ENCODE results near the gene SNX11.

DNA sequence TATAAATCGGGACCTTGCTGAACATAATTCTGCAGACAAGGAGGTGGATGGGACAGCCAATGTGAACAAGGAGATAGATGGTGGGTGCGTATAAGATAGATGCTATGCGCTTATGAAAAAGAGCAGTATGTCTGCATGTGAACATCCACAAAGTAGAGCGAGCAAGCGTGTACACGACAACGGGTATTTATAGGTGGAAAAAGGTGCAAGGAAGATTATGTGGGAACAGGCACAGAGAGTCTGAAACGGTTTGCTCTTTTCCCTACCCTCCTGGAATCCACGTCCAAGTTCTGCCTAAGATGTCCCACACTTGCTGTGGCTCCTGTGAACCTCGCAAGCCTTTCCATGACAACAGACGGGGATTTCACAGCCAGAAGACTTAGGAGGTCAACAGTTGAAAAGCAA lies 43.0 kb downstream of the SNX11 start:
- TF ChIP-seq JUND (IDR thresholded peaks at IDR 0.05; ENCODE audit: low read length) (no peak), EP300 (IDR thresholded peaks at IDR 0.05; ENCODE audit: borderline replicate concordance in 1 of 2, low read depth in 2 of 2, low read length in 2 of 2) (no peak), RAD21 (IDR thresholded peaks at IDR 0.05 in 1 of 2, conservative IDR thresholded peaks at IDR 0.05 in 1 of 2; ENCODE audit: low read depth in 2 of 2, low read length in 2 of 2) (no peak), POLR2AphosphoS5 (IDR thresholded peaks at IDR 0.05; ENCODE audit: low read depth, low read length) (no peak), POLR2A (IDR thresholded peaks at IDR 0.05; ENCODE audit: control extremely low read depth in 1 of 2, low read depth in 2 of 2, low read length in 2 of 2) (no peak), ASH2L (IDR thresholded peaks at IDR 0.05; ENCODE audit: low read length) (no peak), RFX5 (IDR thresholded peaks at IDR 0.05; ENCODE audit: borderline replicate concordance, low read depth, low read length) (no peak), JUN (IDR thresholded peaks at IDR 0.05; ENCODE audit: low read depth, low read length) (no peak)
- TF ChIP-seq, protein P1, sequence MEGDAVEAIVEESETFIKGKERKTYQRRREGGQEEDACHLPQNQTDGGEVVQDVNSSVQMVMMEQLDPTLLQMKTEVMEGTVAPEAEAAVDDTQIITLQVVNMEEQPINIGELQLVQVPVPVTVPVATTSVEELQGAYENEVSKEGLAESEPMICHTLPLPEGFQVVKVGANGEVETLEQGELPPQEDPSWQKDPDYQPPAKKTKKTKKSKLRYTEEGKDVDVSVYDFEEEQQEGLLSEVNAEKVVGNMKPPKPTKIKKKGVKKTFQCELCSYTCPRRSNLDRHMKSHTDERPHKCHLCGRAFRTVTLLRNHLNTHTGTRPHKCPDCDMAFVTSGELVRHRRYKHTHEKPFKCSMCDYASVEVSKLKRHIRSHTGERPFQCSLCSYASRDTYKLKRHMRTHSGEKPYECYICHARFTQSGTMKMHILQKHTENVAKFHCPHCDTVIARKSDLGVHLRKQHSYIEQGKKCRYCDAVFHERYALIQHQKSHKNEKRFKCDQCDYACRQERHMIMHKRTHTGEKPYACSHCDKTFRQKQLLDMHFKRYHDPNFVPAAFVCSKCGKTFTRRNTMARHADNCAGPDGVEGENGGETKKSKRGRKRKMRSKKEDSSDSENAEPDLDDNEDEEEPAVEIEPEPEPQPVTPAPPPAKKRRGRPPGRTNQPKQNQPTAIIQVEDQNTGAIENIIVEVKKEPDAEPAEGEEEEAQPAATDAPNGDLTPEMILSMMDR (IDR thresholded peaks at IDR 0.05; ENCODE audit: control extremely low read depth in 1 of 3, insufficient read depth in 1 of 3, low read depth in 1 of 3, low read length in 3 of 3): no peak
- TF ChIP-seq, protein P2, sequence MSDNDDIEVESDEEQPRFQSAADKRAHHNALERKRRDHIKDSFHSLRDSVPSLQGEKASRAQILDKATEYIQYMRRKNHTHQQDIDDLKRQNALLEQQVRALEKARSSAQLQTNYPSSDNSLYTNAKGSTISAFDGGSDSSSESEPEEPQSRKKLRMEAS (IDR thresholded peaks at IDR 0.05): no peak
- TF ChIP-seq, protein P3, sequence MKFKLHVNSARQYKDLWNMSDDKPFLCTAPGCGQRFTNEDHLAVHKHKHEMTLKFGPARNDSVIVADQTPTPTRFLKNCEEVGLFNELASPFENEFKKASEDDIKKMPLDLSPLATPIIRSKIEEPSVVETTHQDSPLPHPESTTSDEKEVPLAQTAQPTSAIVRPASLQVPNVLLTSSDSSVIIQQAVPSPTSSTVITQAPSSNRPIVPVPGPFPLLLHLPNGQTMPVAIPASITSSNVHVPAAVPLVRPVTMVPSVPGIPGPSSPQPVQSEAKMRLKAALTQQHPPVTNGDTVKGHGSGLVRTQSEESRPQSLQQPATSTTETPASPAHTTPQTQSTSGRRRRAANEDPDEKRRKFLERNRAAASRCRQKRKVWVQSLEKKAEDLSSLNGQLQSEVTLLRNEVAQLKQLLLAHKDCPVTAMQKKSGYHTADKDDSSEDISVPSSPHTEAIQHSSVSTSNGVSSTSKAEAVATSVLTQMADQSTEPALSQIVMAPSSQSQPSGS (IDR thresholded peaks at IDR 0.05; ENCODE audit: low read length): no peak
